Heart left ventricle (tissue), 13 donors: ENCODE results near the gene ADGRL3.

ENCODE experiments used
- POLR2A ChIP-seq, 2 donors: fragments of 450-650 bp; IDR thresholded peaks; one replicate each; pipeline ENCODE4 v1.6.1; 2017; ENCODE audit warnings: antibody characterized with exemption in 2 of 2, mild to moderate bottlenecking in 2 of 2, moderate library complexity in 2 of 2
- TF ChIP-seq, protein P1 (sequence below), 12 donors: fragments of 200-600 bp; sonication (generic) in 4 of 12; IDR thresholded peaks; one replicate each; pipeline versions ENCODE4 v1.5.0 to v1.8.0; 2018 to 2022; ENCODE audit warnings: antibody characterized with exemption in 12 of 12, mild to moderate bottlenecking in 5 of 12
- donor health status: ischemic (EF 13 %, LVEDD 7.1; RV severe dilation, severe dysfunction).
- donor health status: DM: no; HTN: yes; CAD: no.
- donor health status: DM: no; HTN: no; CAD: no.
- donor health status: ischemic (EF 25% LVEDD 6.9; RV normal size, moderate dysfunction).
- donor health status: ischemic (EF 25% LVEDD 5.7; RV mildly dilated, moderate dysfunction).
- donor health status: ischemic (EF 35%, LVEDD 5.7; RV mildly dilated, moderate dysfunction).
- donor health status: nonischemic (EF 11% LVEDD 7.7; RV severe dilation, severe dysfunction).
- donor health status: DM: yes; HTN: yes; CAD: no.
- donor health status: PGD.
- donor health status: ischemic (EF 29% LVEDD 5.4; RV normal size, mild dysfunction).
- donor health status: nonischemic (EF 23%, LVEDD 6.1; RV moderate dilation, normal function).

DNA sequence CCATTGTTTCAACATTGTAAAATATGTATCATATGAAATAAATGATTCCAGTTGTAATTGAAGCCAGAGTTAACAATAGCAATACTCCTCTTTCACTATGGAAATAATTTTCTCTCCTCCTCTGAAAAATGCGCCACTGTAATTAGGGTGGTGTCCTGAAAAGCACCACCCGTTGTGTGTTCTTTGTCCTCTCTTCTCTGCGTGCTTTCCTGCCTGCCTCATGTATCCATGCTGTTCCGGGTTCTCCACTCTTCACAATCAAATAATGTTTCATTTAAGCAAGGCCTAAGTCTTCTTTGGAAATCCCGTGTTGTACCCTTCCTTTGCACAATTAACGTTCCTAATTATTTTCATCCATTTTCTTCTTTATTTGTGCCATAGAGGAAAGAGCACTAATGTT, 293.3 kb downstream of the ADGRL3 start:
- TF ChIP-seq, protein P1, sequence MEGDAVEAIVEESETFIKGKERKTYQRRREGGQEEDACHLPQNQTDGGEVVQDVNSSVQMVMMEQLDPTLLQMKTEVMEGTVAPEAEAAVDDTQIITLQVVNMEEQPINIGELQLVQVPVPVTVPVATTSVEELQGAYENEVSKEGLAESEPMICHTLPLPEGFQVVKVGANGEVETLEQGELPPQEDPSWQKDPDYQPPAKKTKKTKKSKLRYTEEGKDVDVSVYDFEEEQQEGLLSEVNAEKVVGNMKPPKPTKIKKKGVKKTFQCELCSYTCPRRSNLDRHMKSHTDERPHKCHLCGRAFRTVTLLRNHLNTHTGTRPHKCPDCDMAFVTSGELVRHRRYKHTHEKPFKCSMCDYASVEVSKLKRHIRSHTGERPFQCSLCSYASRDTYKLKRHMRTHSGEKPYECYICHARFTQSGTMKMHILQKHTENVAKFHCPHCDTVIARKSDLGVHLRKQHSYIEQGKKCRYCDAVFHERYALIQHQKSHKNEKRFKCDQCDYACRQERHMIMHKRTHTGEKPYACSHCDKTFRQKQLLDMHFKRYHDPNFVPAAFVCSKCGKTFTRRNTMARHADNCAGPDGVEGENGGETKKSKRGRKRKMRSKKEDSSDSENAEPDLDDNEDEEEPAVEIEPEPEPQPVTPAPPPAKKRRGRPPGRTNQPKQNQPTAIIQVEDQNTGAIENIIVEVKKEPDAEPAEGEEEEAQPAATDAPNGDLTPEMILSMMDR (IDR thresholded peaks at IDR 0.05) = no peak
- TF ChIP-seq POLR2A (IDR thresholded peaks at IDR 0.05) = no peak
